Keratinocyte (primary cell): Measurements from ENCODE around the gene DNAH10. TPM values are rescaled to one million over a fixed set of nuclear protein-coding genes. Genes with fewer than 3 reads are reported as not detected.

Experiments used
- DNase-seq: peaks from one replicate; pipeline ENCODE4 v3.0.0-alpha.2; 2011; ENCODE audit warnings: low read depth, missing footprints, low spot score
- FAIRE-seq: peaks from 2 replicates; lab custom pipeline; 2011; peaks lifted over from hg19 to GRCh38; lab: Jason Lieb, UNC
- H2AFZ ChIP-seq: 2 replicates; pipeline ENCODE4 v1.6.0; 2012; ENCODE audit warnings: low read length, control low read depth, inconsistent platforms; ENCODE audit not compliant: control insufficient read depth
- H3K27ac ChIP-seq: 2 replicates; pipeline ENCODE4 v1.5.1; 2011; ENCODE audit warnings: low read length; ENCODE audit not compliant: control insufficient read depth, insufficient read depth
- H3K27me3 ChIP-seq: 3 replicates; pipeline ENCODE4 v1.6.0; 2011; ENCODE audit warnings: low read length; ENCODE audit not compliant: control insufficient read depth, insufficient read depth; ENCODE audit errors: extremely low read depth
- H3K36me3 ChIP-seq, 2 experiments: 2 replicates in 1 of 2; 3 replicates in 1 of 2; pipeline ENCODE4 v1.5.1; 2011; ENCODE audit warnings: low read length in 2 of 2, mild to moderate bottlenecking in 1 of 2; ENCODE audit not compliant: control insufficient read depth in 2 of 2, insufficient read depth in 2 of 2; ENCODE audit errors: extremely low read depth in 1 of 2
- H3K4me1 ChIP-seq: 3 replicates; pipeline ENCODE4 v1.5.1; 2011; ENCODE audit warnings: low read length; ENCODE audit not compliant: control insufficient read depth, insufficient read depth; ENCODE audit errors: extremely low read depth
- H3K4me2 ChIP-seq: 3 replicates; pipeline ENCODE4 v1.6.0; 2011; ENCODE audit warnings: low read depth, low read length; ENCODE audit not compliant: control insufficient read depth, insufficient read depth; ENCODE audit errors: extremely low read depth
- H3K4me3 ChIP-seq, 3 experiments: fragments of 200-600 bp in 1 of 3; sonication (generic) in 1 of 3; 2 replicates in 2 of 3; 3 replicates in 1 of 3; pipeline ENCODE4 v1.5.1; 2011 to 2016; ENCODE audit warnings: low read length in 3 of 3, mild to moderate bottlenecking in 3 of 3, control low read depth in 2 of 3, inconsistent platforms in 1 of 3, low read depth in 1 of 3, mixed read lengths in 1 of 3, mixed run types in 1 of 3, moderate library complexity in 1 of 3; ENCODE audit not compliant: control insufficient read depth in 2 of 3, insufficient read depth in 2 of 3; ENCODE audit errors: extremely low read depth in 1 of 3
- H3K79me2 ChIP-seq: 2 replicates; pipeline ENCODE4 v1.6.0; 2012; ENCODE audit warnings: low read length; ENCODE audit not compliant: control insufficient read depth, insufficient read depth
- H3K9ac ChIP-seq: 3 replicates; pipeline ENCODE4 v1.6.0; 2011; ENCODE audit warnings: low read length; ENCODE audit not compliant: control insufficient read depth, insufficient read depth; ENCODE audit errors: extremely low read depth
- H3K9me1 ChIP-seq: 3 replicates; pipeline ENCODE4 v1.6.0; 2011; ENCODE audit warnings: low read length; ENCODE audit not compliant: control insufficient read depth, insufficient read depth; ENCODE audit errors: extremely low read depth
- H3K9me3 ChIP-seq: 2 replicates; pipeline ENCODE4 v1.5.1; 2012; ENCODE audit warnings: low read depth, low read length; ENCODE audit not compliant: control insufficient read depth
- H4K20me1 ChIP-seq: 3 replicates; pipeline ENCODE4 v1.6.0; 2011; ENCODE audit warnings: low read length; ENCODE audit not compliant: control insufficient read depth, insufficient read depth; ENCODE audit errors: extremely low read depth
- CTCF ChIP-seq, 3 experiments: IDR thresholded peaks in 1 of 3; conservative IDR thresholded peaks in 1 of 3; optimal IDR thresholded peaks in 1 of 3; 2 replicates in 2 of 3; 3 replicates in 1 of 3; pipeline versions ENCODE3 to v1.5.1; 2011; ENCODE audit warnings: low read length in 3 of 3, mild to moderate bottlenecking in 3 of 3, moderate library complexity in 2 of 3, control low read depth in 1 of 3, inconsistent platforms in 1 of 3; ENCODE audit not compliant: insufficient read depth in 2 of 3; ENCODE audit errors: extremely low read depth in 1 of 3
- EZH2 ChIP-seq: IDR thresholded peaks from one replicate; pipeline ENCODE4 v1.6.1; 2012; ENCODE audit warnings: inconsistent platforms, mild to moderate bottlenecking, low read length, moderate library complexity
- dilution Hi-C: fragments of 300-500 bp; cut with MboI; formaldehyde crosslinking; loops from one replicate; pipeline ENCODE4 v1.7.0; 2020; ENCODE audit warnings: low sequenced_read_pairs; ENCODE audit not compliant: extremely low pct_ligation_motif_present
- polyA plus RNA-seq, 5 experiments: library from polyadenylated mRNA; depleted of rRNA in 3 of 5; stranded (reverse) in 3 of 5; stranded (forward) in 1 of 5; unstranded in 1 of 5; fragments of >200 nt; gene quantifications; 1 replicate in 1 of 5; 2 replicates in 3 of 5; 3 replicates in 1 of 5; pipeline versions ENCODE4 v1.2.1 to v1.2.3, GENCODE V29; 2011 to 2012; ENCODE audit warnings: missing spikeins in 2 of 5, low read depth in 1 of 5, low replicate concordance in 1 of 5

DNAH10 gene
- polyA plus RNA-seq, 1 donor (not counting 4 experiments of a cell fraction or from before 2014, with no cell fraction given) = 0.08 TPM

- H3K9ac ChIP-seq = no peak overlapping the region
- H3K79me2 ChIP-seq = no peaks in the 10 kb centered on the region
- peaks cover 4% of the 10 kb centered on the region for H3K4me1 ChIP-seq
- DNase-seq (no peak), FAIRE-seq (no peak)
- dilution Hi-C loops = no loop called here
- H3K9me1 ChIP-seq = no peaks in the 10 kb centered on the region
- TF ChIP-seq CTCF (optimal IDR thresholded peaks at IDR 0.05 in 1 of 3, IDR thresholded peaks at IDR 0.05 in 1 of 3, conservative IDR thresholded peaks at IDR 0.05 in 1 of 3; ENCODE audit: extremely low read depth in 1 of 3, insufficient read depth in 2 of 3, low read length in 3 of 3) = no peak
- TF ChIP-seq EZH2 = no peak
- no peaks in the 10 kb centered on the region for H4K20me1 ChIP-seq
- H3K36me3 ChIP-seq = no peaks in the 10 kb centered on the region
- H3K4me3 ChIP-seq = no peak overlapping the region
- H2AFZ ChIP-seq = no peak overlapping the region
- H3K27ac ChIP-seq = no peak overlapping the region
- peaks cover 6% of the 10 kb centered on the region for H3K27me3 ChIP-seq
- no peak overlapping the region for H3K4me2 ChIP-seq
- no peaks in the 10 kb centered on the region for H3K9me3 ChIP-seq
Observed at GRCh38 chr12:123919980-123920360, 157.9 kb downstream of the DNAH10 start.

- Histone ChIP-seq H3K27ac (no peak overlapping the region), H3K4me3 (no peak overlapping the region), H3K4me1 (no peaks in the 10 kb centered on the region), H4K20me1 (no peaks in the 10 kb centered on the region), H3K9me1 (no peaks in the 10 kb centered on the region), H3K36me3 (no peaks in the 10 kb centered on the region), H3K79me2 (no peaks in the 10 kb centered on the region), H3K27me3 (peaks cover 5% of the 10 kb centered on the region), H3K9ac (no peak overlapping the region), H3K9me3 (no peaks in the 10 kb centered on the region), H2AFZ (no peak overlapping the region), H3K4me2 (no peak overlapping the region)
- TF ChIP-seq EZH2 (no peak), CTCF (optimal IDR thresholded peaks at IDR 0.05 in 1 of 3, IDR thresholded peaks at IDR 0.05 in 1 of 3, conservative IDR thresholded peaks at IDR 0.05 in 1 of 3; ENCODE audit: extremely low read depth in 1 of 3, insufficient read depth in 2 of 3, low read length in 3 of 3) (no peak)
- DNase-seq (no peak), FAIRE-seq (no peak)
- dilution Hi-C loops = no loop called here
Observed at GRCh38 chr12:123923038-123923437, 160.9 kb downstream of the DNAH10 start.
